Measurements from ENCODE around the gene MORC3. TPM values are rescaled to one million over a fixed set of nuclear protein-coding genes. Genes with fewer than 3 reads are reported as not detected.

The MORC3 gene
- total RNA-seq, 4 donors from 2014 or later: 31.0 to 54.8 (median 48.4) TPM

- Histone ChIP-seq H3K36me3 (peaks cover 0 to 37% of the 10 kb centered on the region in 2 donors), H3K9me3 (no peaks in the 10 kb centered on the region), H3K27me3 (no peaks in the 10 kb centered on the region), H3K4me1 (no peaks in the 10 kb centered on the region), H3K27ac (no peak overlapping the region), H3K4me3 (no peak overlapping the region)
- TF ChIP-seq, protein P1, sequence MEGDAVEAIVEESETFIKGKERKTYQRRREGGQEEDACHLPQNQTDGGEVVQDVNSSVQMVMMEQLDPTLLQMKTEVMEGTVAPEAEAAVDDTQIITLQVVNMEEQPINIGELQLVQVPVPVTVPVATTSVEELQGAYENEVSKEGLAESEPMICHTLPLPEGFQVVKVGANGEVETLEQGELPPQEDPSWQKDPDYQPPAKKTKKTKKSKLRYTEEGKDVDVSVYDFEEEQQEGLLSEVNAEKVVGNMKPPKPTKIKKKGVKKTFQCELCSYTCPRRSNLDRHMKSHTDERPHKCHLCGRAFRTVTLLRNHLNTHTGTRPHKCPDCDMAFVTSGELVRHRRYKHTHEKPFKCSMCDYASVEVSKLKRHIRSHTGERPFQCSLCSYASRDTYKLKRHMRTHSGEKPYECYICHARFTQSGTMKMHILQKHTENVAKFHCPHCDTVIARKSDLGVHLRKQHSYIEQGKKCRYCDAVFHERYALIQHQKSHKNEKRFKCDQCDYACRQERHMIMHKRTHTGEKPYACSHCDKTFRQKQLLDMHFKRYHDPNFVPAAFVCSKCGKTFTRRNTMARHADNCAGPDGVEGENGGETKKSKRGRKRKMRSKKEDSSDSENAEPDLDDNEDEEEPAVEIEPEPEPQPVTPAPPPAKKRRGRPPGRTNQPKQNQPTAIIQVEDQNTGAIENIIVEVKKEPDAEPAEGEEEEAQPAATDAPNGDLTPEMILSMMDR (IDR thresholded peaks at IDR 0.05): no peak
- TF ChIP-seq POLR2AphosphoS5 (IDR thresholded peaks at IDR 0.05) (no peak), EP300 (IDR thresholded peaks at IDR 0.05) (no peak), POLR2A (IDR thresholded peaks at IDR 0.05) (no peak)
- WGBS, 2 donors (ENCODE audit: low coverage in 1 of 2): 100% methylated on average over 1 of the region's 1 CpG
- no peak for ATAC-seq
These were observed 82.3 kb downstream of the MORC3 start for GRCh38 chr21:36402339-36402738.

- Histone ChIP-seq H3K27ac (no peak overlapping the region), H3K9me3 (no peaks in the 10 kb centered on the region), H3K27me3 (no peaks in the 10 kb centered on the region), H3K4me1 (no peaks in the 10 kb centered on the region), H3K36me3 (peaks cover 0 to 37% of the 10 kb centered on the region in 2 donors), H3K4me3 (no peak overlapping the region)
- no peak for ATAC-seq
- no peak for TF ChIP-seq POLR2A (IDR thresholded peaks at IDR 0.05)
- no peak for TF ChIP-seq EP300 (IDR thresholded peaks at IDR 0.05)
- no peak for TF ChIP-seq POLR2AphosphoS5 (IDR thresholded peaks at IDR 0.05)
- TF ChIP-seq, protein P1 (IDR thresholded peaks at IDR 0.05): no peak
- 88 to 89% methylated on average over 4 to 5 of the region's 5 CpGs for WGBS, 2 donors (ENCODE audit: low coverage in 1 of 2)
These were observed 83.7 kb downstream of the MORC3 start for GRCh38 chr21:36403713-36404112.

GRCh38 chr21:36408568-36408967, 88.6 kb downstream of the MORC3 start:
- Histone ChIP-seq H3K27me3 (no peaks in the 10 kb centered on the region), H3K27ac (no peak overlapping the region), H3K9me3 (no peaks in the 10 kb centered on the region), H3K4me1 (no peaks in the 10 kb centered on the region), H3K4me3 (no peak overlapping the region), H3K36me3 (peaks cover 0 to 33% of the 10 kb centered on the region in 2 donors)
- no peak for ATAC-seq
- 77 to 81% methylated on average over 6 of the region's 6 CpGs for WGBS, 2 donors (ENCODE audit: low coverage in 1 of 2)
- TF ChIP-seq EP300 (IDR thresholded peaks at IDR 0.05) (no peak), POLR2A (IDR thresholded peaks at IDR 0.05) (no peak), POLR2AphosphoS5 (IDR thresholded peaks at IDR 0.05) (no peak)
- TF ChIP-seq, protein P1 (IDR thresholded peaks at IDR 0.05): no peak

DNA sequence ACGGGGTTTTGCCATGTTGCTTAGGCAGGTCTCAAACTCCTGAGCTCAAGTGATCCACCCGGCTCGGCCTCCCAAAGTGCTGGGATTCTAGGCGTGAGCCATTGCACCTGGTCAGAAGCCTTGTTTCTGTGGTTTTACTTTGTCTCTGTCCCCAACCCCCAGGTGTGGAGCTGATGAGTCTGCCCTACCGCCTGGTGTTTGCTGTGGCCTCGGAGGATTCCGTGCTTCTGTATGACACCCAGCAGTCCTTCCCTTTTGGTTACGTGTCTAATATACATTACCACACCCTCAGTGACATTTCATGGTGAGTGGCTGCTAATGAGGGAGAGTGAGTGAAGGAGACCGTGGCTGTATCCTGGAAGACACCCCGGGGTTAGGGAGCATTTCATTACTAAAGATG, 91.3 kb downstream of the MORC3 start:
- Histone ChIP-seq H3K4me3 (no peak overlapping the region), H3K27ac (no peak overlapping the region), H3K27me3 (no peaks in the 10 kb centered on the region), H3K36me3 (peaks cover 0 to 43% of the 10 kb centered on the region in 2 donors), H3K9me3 (no peaks in the 10 kb centered on the region), H3K4me1 (no peaks in the 10 kb centered on the region)
- TF ChIP-seq, protein P1 (IDR thresholded peaks at IDR 0.05): no peak
- TF ChIP-seq POLR2AphosphoS5 (IDR thresholded peaks at IDR 0.05) (no peak), POLR2A (IDR thresholded peaks at IDR 0.05) (no peak), EP300 (IDR thresholded peaks at IDR 0.05) (no peak)
- no peak for ATAC-seq
- WGBS, 2 donors (ENCODE audit: low coverage in 1 of 2): 94 to 100% methylated on average over 3 to 7 of the region's 10 CpGs

GRCh38 chr21:36412916-36413315, 92.9 kb downstream of the MORC3 start:
- 86% methylated on average over 2 of the region's 11 CpGs; no CpG with 5 or more reads in 1 of the 2 donors for WGBS, 2 donors (ENCODE audit: low coverage in 1 of 2)
- no peaks in the 10 kb centered on the region for H3K27me3 ChIP-seq
- ATAC-seq: no peak
- H3K4me3 ChIP-seq: no peak overlapping the region
- peaks cover 0 to 40% of the 10 kb centered on the region in 2 donors for H3K36me3 ChIP-seq
- H3K27ac ChIP-seq: no peak overlapping the region
- no peaks in the 10 kb centered on the region for H3K4me1 ChIP-seq
- H3K9me3 ChIP-seq: no peaks in the 10 kb centered on the region
- TF ChIP-seq EP300 (IDR thresholded peaks at IDR 0.05) (no peak), POLR2AphosphoS5 (IDR thresholded peaks at IDR 0.05) (no peak), POLR2A (IDR thresholded peaks at IDR 0.05) (no peak)
- TF ChIP-seq, protein P1 (IDR thresholded peaks at IDR 0.05): no peak
